Loucy (cell line): ENCODE measurements around the gene PATZ1.
"Not testable (repeated sequence)": the region's sequence is repeated elsewhere in the genome, so short reads cannot be mapped to it uniquely, and the experiment has no call there.

Experiments
- H2AFZ ChIP-seq: fragments of 200-600 bp; sonication (generic); 2 replicates; pipeline ENCODE4 v1.6.0; 2016; ENCODE audit warnings: antibody characterized with exemption, mild to moderate bottlenecking, low read length, moderate library complexity
- H3F3A ChIP-seq: fragments of 200-600 bp; 2 replicates; pipeline ENCODE4 v1.6.0; 2016; ENCODE audit warnings: antibody characterized with exemption, low read depth, mild to moderate bottlenecking
- H3K27me3 ChIP-seq: fragments of 200-600 bp; sonication (generic); 2 replicates; pipeline ENCODE4 v1.6.1; 2014; ENCODE audit warnings: low read length, mild to moderate bottlenecking; ENCODE audit not compliant: insufficient read depth, poor library complexity, severe bottlenecking
- H3K36me3 ChIP-seq: fragments of 200-600 bp; sonication (generic); 2 replicates; pipeline ENCODE4 v1.6.1; 2016; ENCODE audit warnings: low read length; ENCODE audit not compliant: insufficient read depth
- H3K4me1 ChIP-seq: fragments of 200-600 bp; sonication (generic); 2 replicates; pipeline ENCODE4 v1.5.1; 2014; ENCODE audit warnings: low read length, mild to moderate bottlenecking; ENCODE audit not compliant: insufficient read depth, poor library complexity, severe bottlenecking
- H3K4me2 ChIP-seq: fragments of 200-600 bp; sonication (generic); 2 replicates; pipeline ENCODE4 v1.6.0; 2014; ENCODE audit warnings: antibody characterized with exemption, low read length, low read depth, mild to moderate bottlenecking; ENCODE audit not compliant: poor library complexity, severe bottlenecking
- H3K4me3 ChIP-seq: fragments of 200-600 bp; sonication (generic); 2 replicates; pipeline ENCODE4 v1.5.1; 2014; ENCODE audit warnings: low read length, mild to moderate bottlenecking, mixed read lengths; ENCODE audit not compliant: poor library complexity, severe bottlenecking
- H3K79me2 ChIP-seq: fragments of 200-600 bp; sonication (generic); 2 replicates; pipeline ENCODE4 v1.6.1; 2014; ENCODE audit warnings: low read length; ENCODE audit not compliant: insufficient read depth
- H3K9ac ChIP-seq: fragments of 200-600 bp; sonication (generic); 2 replicates; pipeline ENCODE4 v1.6.0; 2014; ENCODE audit warnings: mild to moderate bottlenecking, low read depth, low read length, moderate library complexity; ENCODE audit not compliant: poor library complexity, severe bottlenecking
- H3K9me2 ChIP-seq: fragments of 200-600 bp; sonication (generic); replicated peaks from 2 replicates; pipeline ENCODE4 v1.6.1; 2016; ENCODE audit warnings: low read depth, low read length, mixed read lengths
- H3K9me3 ChIP-seq: fragments of 200-600 bp; sonication (generic); 2 replicates; pipeline ENCODE4 v1.6.1; 2014; ENCODE audit warnings: mild to moderate bottlenecking, antibody characterized with exemption, low read length, low read depth; ENCODE audit not compliant: insufficient read depth
- H4K20me1 ChIP-seq: fragments of 200-600 bp; sonication (generic); 2 replicates; pipeline ENCODE4 v1.6.0; 2014; ENCODE audit warnings: antibody characterized with exemption, low read length, mild to moderate bottlenecking; ENCODE audit not compliant: insufficient read depth, poor library complexity, severe bottlenecking
- EZH2phosphoT487 ChIP-seq: fragments of 200-600 bp; IDR thresholded peaks from 2 replicates; pipeline ENCODE4 v1.6.1; 2018; ENCODE audit warnings: antibody characterized with exemption, mild to moderate bottlenecking, moderate library complexity, borderline replicate concordance
- TF ChIP-seq, protein P1 (sequence below): fragments of 200-600 bp; sonication (generic); conservative IDR thresholded peaks from 2 replicates; pipeline ENCODE4 v1.5.1; 2014; ENCODE audit warnings: mild to moderate bottlenecking, antibody characterized with exemption, low read length

The PATZ1 gene, protein sequence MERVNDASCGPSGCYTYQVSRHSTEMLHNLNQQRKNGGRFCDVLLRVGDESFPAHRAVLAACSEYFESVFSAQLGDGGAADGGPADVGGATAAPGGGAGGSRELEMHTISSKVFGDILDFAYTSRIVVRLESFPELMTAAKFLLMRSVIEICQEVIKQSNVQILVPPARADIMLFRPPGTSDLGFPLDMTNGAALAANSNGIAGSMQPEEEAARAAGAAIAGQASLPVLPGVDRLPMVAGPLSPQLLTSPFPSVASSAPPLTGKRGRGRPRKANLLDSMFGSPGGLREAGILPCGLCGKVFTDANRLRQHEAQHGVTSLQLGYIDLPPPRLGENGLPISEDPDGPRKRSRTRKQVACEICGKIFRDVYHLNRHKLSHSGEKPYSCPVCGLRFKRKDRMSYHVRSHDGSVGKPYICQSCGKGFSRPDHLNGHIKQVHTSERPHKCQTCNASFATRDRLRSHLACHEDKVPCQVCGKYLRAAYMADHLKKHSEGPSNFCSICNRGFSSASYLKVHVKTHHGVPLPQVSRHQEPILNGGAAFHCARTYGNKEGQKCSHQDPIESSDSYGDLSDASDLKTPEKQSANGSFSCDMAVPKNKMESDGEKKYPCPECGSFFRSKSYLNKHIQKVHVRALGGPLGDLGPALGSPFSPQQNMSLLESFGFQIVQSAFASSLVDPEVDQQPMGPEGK

DNA sequence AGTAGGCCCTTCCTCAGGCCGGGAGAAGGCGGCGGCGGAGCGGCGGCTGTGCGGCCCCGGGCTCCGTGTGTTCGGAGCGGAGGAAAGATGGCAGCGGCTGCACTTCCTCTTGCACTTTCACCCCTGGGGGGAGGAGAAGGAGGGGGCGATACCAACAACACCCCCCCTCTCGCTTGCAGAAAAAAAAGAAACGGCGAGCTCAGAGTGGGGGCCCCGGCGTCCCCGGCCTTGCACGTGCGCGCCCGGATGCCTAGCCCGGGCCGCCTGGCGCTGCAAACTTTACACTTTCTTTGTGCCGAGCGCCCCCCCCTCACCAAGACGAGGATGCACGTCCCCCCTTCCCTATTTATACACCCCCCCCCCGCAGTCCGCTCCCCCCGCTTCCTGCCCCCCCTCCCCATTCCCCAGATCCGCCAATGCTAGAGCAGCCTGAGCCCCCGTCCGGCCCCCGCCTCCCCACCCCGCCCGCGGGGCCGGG is at the start of gene PATZ1:
PATZ1 (minus strand) TSS at position 92 of the 478 bp plus-strand sequence. CDS start 744 bp downstream, outside the sequence.
- Histone ChIP-seq H3K79me2 (peaks cover 66% of the 10 kb centered on the region), H3K27me3 (no peaks in the 10 kb centered on the region), H3K4me1 (peaks cover 28% of the 10 kb centered on the region), H3F3A (no peaks in the 10 kb centered on the region), H3K9ac (peak within 1 kb of the TSS; percentile 99), H4K20me1 (peaks cover 42% of the 10 kb centered on the region), H3K4me3 (peak within 1 kb of the TSS; percentile 90), H3K9me2 (no peaks in the 10 kb centered on the region), H3K4me2 (peak within 1 kb of the TSS; percentile 100), H3K36me3 (peaks cover 13% of the 10 kb centered on the region; the same call in 1 of the 2 replicates), H2AFZ (peak within 1 kb of the TSS; percentile 32; the same call in 1 of the 2 replicates), H3K9me3 (no peaks in the 10 kb centered on the region)
- TF ChIP-seq EZH2phosphoT487: no peak
- TF ChIP-seq, protein P1, sequence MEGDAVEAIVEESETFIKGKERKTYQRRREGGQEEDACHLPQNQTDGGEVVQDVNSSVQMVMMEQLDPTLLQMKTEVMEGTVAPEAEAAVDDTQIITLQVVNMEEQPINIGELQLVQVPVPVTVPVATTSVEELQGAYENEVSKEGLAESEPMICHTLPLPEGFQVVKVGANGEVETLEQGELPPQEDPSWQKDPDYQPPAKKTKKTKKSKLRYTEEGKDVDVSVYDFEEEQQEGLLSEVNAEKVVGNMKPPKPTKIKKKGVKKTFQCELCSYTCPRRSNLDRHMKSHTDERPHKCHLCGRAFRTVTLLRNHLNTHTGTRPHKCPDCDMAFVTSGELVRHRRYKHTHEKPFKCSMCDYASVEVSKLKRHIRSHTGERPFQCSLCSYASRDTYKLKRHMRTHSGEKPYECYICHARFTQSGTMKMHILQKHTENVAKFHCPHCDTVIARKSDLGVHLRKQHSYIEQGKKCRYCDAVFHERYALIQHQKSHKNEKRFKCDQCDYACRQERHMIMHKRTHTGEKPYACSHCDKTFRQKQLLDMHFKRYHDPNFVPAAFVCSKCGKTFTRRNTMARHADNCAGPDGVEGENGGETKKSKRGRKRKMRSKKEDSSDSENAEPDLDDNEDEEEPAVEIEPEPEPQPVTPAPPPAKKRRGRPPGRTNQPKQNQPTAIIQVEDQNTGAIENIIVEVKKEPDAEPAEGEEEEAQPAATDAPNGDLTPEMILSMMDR: no peak

DNA sequence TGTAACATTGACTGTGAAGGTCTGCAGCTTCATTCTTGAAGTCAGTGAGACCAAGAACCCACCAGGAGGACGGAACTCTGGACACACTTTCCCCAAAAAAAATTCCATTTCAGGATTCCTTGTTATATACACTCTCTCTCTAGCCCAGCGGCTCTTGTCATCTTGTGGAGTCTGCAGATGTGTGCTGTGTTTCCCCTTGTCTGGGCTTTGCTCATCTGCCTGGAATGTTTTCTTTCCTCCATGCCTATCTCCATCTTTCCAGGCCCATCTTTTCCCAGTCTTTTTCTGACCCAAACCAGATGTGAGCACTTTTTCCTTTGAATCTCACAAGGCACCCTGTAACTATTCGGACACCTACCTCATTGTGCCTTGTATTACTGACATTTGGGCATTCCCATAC is 48.2 kb upstream of the PATZ1 start:
- Histone ChIP-seq H3K9ac (no peak overlapping the region), H4K20me1 (no peaks in the 10 kb centered on the region), H3K4me2 (no peak overlapping the region), H3K9me3 (no peaks in the 10 kb centered on the region), H3K36me3 (no peaks in the 10 kb centered on the region), H3K9me2 (no peaks in the 10 kb centered on the region), H2AFZ (no peak overlapping the region), H3F3A (no peaks in the 10 kb centered on the region), H3K4me1 (peaks cover 4% of the 10 kb centered on the region), H3K79me2 (no peaks in the 10 kb centered on the region), H3K4me3 (no peak overlapping the region), H3K27me3 (no peaks in the 10 kb centered on the region)
- TF ChIP-seq, protein P1: no peak
- no peak for TF ChIP-seq EZH2phosphoT487

DNA sequence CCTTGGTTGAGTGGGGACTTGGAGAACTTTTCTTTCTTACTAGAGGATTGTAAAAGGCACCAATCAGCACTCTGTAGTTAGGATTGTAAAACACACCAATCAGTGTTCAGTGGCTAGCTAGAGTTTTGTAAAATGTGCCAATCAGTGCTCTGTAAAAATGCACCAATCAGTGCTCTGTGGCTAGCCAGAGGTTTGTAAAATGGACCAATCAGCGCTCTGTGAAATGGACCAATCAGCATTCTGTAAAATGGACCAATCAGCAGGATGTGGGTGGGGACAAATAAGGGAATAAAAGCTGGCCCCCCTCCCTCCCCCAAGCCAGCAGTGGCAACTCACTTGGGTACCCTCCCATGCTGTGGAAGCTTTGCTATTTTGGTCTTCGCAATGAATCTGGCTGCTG is 47.7 kb upstream of the PATZ1 start:
- Histone ChIP-seq H3K4me1 (peaks cover 2% of the 10 kb centered on the region), H3K4me2 (no peak overlapping the region), H3K9ac (no peak overlapping the region), H4K20me1 (no peaks in the 10 kb centered on the region), H3F3A (no peaks in the 10 kb centered on the region), H3K27me3 (no peaks in the 10 kb centered on the region), H2AFZ (no peak overlapping the region), H3K9me2 (no peaks in the 10 kb centered on the region), H3K36me3 (no peaks in the 10 kb centered on the region), H3K4me3 (no peak overlapping the region), H3K79me2 (no peaks in the 10 kb centered on the region), H3K9me3 (no peaks in the 10 kb centered on the region)
- TF ChIP-seq, protein P1: no peak
- TF ChIP-seq EZH2phosphoT487: no peak

DNA sequence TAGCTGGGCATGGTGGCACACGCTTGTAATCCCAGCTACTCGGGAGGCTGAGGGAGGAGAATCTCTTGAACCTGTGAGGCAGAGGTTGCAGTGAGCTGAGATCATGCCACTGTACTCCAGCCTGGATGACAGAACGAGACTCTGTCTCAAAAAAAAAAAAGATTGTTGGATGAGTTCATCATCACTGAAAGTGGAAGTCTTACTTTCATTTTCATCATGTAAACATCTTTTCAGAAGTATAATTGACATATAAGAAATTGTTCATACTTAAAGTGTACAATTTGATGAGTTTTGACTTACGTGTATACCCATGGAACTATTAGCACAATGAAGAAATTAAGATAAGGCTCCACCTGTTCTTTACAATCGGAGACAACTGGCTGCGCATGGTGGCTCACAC is 32.5 kb upstream of the PATZ1 start:
- not testable (repeated sequence) for H3F3A ChIP-seq, H3K79me2 ChIP-seq

More for the DNA sequence above, 32.5 kb upstream of the PATZ1 start:
- H4K20me1 ChIP-seq, H3K4me2 ChIP-seq, H3K4me3 ChIP-seq, H3K9me3 ChIP-seq, H3K27me3 ChIP-seq, H3K36me3 ChIP-seq, H3K4me1 ChIP-seq, H2AFZ ChIP-seq, H3K9me2 ChIP-seq, H3K9ac ChIP-seq: not testable (repeated sequence)
